Sciatic nerve (tissue), 2 donors: ENCODE results near the gene MT3. TPM values are rescaled to one million over a fixed set of nuclear protein-coding genes. Genes with fewer than 3 reads are reported as not detected.
"Not testable (repeated sequence)": the region's sequence is repeated elsewhere in the genome, so short reads cannot be mapped to it uniquely, and the experiment has no call there.

Source experiments
- ATAC-seq: fragments of 200-7000 bp; cut with Tn5 transposase; one replicate; pipeline ENCODE4 v1.9.1; 2020; ENCODE audit warnings: mild to moderate bottlenecking, moderate library complexity
- DNase-seq: peaks from one replicate; pipeline ENCODE4 v3.0.0-alpha.2; 2020; ENCODE audit warnings: low spot score
- intact Hi-C: fragments of 100-400 bp; cut with DNase I; formaldehyde crosslinking; loops from one replicate; pipeline ENCODE4 v1.14.2; 2022
- total RNA-seq: library from RNA; stranded (reverse); fragmentation: NEBNext Ultra II Directional; extraction: Animal tissue kit (Norgen Biotek cat#: 25700); gene quantifications from one replicate; pipeline ENCODE4 v1.2.1, GENCODE V29; 2021
- donor health status: DM: no; HTN: no; CAD: no.
- donor health status: DM: no; HTN: no; CAD: no.

Gene MT3
- total RNA-seq, 1 donor from 2014 or later: 94.5 TPM

DNA sequence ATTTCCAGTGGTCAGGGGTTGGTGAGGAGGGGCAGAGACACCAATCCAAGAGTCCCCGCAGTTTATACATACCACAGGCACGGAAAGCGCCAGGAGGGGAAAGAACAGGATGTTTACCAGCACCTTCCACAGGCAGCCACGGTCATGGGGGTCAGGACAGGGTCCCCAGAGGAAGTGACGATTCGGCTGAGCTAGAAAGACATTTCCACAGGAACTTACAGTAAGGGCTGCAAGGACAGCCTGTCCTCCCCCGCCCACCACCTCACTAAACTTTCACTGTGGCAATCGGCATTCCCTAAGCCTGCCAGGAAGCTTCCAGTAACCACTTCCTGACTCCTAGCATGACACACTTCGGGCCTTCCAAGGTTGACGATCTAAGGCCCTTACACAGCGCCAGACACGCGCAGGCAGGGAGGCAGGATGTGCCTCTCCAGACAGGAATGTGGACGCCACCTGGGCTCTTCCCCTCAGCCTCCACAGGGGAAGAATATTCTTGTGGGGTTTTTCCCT, 17.8 kb downstream of the MT3 start:
- DNase-seq (peak; percentile 75), ATAC-seq (peak; percentile 70)
- intact Hi-C loops: loop anchor here (10.0 kb wide), 1 partner anchor 92 kb away; no protein-coding TSS in a partner anchor

DNA sequence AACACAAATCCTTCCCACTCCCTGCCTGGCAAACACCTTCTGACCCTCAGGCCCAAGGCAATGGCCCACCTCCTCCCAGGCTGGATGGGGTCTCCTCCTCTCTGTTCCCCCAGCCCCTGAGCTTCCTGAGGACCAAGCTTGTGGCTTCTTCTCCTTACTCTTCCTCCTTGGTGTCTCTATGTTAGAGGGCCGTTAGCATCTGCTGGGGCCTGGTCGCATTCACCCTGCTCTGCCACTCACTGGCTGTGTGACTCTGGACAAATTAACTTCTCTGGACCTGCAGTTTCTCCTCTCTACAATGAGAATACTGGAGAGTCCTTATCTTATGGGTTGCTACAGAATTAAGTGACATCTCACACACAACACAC, 18.3 kb downstream of the MT3 start:
- intact Hi-C loops: loop anchor here (10.0 kb wide), 1 partner anchor 93 kb away; no protein-coding TSS in a partner anchor
- DNase-seq (no peak), ATAC-seq (no peak)

- peak; percentile 88 for ATAC-seq
- intact Hi-C loops: loop anchor here (10.0 kb wide), 1 partner anchor 93 kb away; no protein-coding TSS in a partner anchor
- DNase-seq: peak; percentile 94
Measured at GRCh38 chr16:56608043-56608875, 18.9 kb downstream of the MT3 start, which contains the start of gene MT2A. MT2A (plus strand) TSS chr16:56608584; CDS start chr16:56608656, 72 bp downstream.

DNA sequence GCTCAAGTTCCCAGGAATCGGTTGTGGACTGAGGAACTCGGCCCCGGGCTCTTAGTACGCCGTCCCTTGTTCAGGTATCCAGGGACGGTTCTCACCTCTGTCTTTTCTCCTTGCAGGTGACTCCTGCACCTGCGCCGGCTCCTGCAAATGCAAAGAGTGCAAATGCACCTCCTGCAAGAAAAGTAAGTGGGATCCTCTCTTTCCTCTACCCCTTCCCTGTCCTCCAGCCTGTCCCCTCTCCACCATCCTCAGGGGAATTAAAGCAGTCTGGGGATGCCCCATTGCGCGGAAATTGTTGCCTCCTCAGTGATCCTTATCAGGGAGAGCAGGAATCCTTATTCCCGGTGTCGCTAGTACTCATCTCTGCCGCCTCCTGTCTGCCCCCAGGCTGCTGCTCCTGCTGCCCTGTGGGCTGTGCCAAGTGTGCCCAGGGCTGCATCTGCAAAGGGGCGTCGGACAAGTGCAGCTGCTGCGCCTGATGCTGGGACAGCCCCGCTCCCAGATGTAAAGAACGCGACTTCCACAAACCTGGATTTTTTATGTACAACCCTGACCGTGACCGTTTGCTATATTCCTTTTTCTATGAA, 19.6 kb downstream of the MT3 start:
- intact Hi-C loops: loop anchor here (10.0 kb wide), 1 partner anchor 94 kb away; no protein-coding TSS in a partner anchor
- no peak for DNase-seq
- ATAC-seq: no peak

DNA sequence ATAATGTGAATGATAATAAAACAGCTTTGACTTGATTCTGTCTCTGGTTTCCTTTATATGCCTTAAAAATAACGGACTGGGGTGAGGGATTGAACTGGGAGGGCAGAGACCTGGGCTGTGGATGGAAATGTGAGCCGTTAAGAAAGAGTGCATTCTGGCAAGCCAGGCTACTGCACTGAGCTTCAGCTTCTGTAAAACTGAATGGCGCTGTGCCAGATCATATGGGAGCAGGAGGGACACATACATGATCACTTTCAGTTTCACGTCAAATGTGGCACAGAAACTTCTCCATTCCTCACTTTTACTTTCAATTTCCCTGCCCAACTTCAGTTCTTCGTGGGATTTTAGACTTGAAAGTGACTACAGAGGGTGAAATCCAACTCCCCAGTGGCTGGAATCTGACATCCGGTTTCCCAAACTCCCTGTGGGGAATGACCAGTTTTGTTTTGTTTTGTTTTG, 20.2 kb downstream of the MT3 start:
- intact Hi-C loops: loop anchor here (10.0 kb wide), 1 partner anchor 95 kb away; no protein-coding TSS in a partner anchor
- ATAC-seq (peak; percentile 23), DNase-seq (peak; percentile 86)

- ATAC-seq: peak; percentile 1
- DNase-seq: no peak
Measured at GRCh38 chr16:56610017-56610608, 20.8 kb downstream of the MT3 start.

DNA sequence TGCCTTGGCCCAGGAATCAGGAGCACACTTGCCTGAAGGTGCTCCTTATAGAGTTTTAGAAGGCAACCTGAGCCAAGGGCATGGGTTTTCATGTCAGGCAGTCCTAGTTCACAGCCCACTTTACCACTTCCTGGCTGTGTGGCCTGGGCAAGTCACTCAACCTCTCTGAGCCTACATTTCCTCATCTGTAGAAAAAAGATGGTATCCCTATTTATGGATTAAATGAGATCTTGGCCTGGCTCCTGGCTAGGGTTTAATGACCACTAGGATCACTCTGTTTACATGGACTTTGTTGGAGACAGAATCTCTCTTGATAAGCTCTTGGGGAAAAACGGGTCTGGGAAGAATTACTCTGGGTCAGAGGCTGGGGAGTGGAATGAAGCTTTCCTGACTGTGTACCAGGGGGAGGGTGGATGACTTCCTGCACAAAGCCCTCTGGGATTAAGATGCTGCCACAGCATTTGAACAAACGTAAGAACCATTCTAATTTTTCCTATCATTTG, 21.3 kb downstream of the MT3 start:
- intact Hi-C loops: loop anchor here (5.0 kb wide), 1 partner anchor 1717 kb away; no protein-coding TSS in a partner anchor
- DNase-seq (no peak), ATAC-seq (no peak)

More at GRCh38 chr16:56610017-56610608, 20.8 kb downstream of the MT3 start:
- intact Hi-C loops: loop anchor here (5.0 kb wide), 1 partner anchor 1717 kb away; no protein-coding TSS in a partner anchor

GRCh38 chr16:56611281-56611833, 22.0 kb downstream of the MT3 start:
- intact Hi-C loops: loop anchor here (5.0 kb wide), 1 partner anchor 1716 kb away; no protein-coding TSS in a partner anchor
- DNase-seq (no peak), ATAC-seq (peak; percentile 13)

- intact Hi-C loops: loop anchor here (5.0 kb wide), 1 partner anchor 1714 kb away; no protein-coding TSS in a partner anchor
- ATAC-seq (no peak), DNase-seq (no peak)
Measured at GRCh38 chr16:56613706-56614105, 24.4 kb downstream of the MT3 start.

DNA sequence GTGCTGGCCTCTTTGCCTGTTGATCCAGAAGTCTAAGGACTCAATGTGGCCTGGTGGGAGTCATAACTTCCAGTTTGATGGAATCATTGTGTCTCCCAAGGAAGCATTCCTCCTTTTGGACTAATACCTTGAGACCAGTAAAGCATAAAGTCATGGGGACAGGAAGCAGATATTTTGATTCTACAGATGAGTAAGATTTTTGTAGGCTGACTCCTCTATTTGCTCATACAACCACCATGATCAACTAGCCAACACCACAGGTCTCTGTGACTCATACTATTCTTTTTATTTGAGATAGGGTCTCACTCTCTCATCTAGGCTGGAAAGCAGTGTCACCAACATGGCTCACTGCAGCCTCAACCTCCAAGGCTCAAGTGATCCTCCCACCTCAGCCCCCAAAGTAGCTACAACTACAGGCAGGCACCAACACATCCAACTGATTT, 25.2 kb downstream of the MT3 start:
- intact Hi-C loops: loop anchor here (5.0 kb wide), 1 partner anchor 1713 kb away; no protein-coding TSS in a partner anchor

DNA sequence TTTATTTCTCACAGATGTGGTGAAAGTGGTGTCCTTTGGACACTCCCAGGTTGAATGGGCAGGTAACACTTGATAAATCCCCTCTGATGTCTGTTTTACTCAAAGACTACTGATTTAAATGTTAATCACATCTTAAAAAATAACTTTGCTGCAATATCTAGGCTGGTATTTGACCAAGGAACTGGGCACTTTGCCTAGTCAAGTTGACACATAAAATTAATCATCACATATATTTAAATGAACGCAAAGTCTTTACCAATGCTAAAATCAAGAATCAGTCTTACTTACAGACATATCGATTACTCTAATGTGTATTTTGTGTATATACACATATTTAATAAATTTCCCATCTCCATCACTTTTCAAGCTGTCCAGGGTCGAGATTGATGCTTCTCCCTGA, 26.0 kb downstream of the MT3 start:
- intact Hi-C loops: no loop called here
- DNase-seq: no peak
- no peak for ATAC-seq

More for the DNA sequence above, 25.2 kb downstream of the MT3 start:
- no peak for ATAC-seq
- no peak for DNase-seq

- intact Hi-C loops: no loop called here
- ATAC-seq (peak; percentile 35), DNase-seq (no peak)
Measured at GRCh38 chr16:56616608-56617211, 27.4 kb downstream of the MT3 start.

DNA sequence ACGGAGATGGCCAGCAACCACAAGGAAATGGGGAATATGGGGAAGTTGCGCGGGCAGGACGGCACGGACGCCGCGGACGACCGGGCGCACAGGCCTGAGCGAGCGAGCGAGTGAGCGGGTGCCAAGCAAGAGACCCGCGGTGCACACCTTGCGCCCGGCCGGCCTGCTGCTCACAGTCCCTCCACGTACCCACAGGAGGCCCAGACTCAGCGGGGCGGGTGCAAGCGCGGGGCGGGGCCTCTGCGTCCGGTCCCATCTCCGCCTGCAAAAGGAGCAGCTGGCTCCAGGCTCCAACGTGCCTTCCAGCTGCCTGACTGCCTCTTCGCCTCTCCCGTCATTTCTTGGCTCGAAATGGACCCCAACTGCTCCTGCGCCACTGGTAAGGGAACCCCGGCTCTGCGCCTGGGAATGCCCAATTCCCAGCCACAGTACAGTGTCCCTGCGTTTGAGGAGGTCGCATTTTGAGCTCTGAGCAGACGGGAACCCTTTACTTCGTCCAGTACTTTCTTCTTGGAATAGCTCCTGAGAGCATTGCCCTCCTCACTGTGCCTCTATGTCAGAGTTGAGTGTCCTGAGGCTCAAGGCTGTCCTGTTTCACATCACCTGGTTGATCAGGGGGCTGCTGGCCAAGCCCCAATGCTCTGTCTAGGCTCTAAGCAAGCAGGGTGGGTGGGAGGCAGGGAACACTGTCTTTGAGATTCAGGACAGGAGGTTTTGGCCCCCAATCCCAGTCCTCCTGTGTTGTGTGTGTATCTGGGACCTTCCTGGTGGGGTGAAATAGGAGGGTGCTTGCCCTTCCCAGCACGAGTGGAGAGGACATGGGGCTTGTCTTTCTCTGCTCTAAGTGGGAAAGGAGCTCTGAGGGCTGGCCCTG, 28.1 kb downstream of the MT3 start:
- DNase-seq: peak; percentile 80
- peak; percentile 89 for ATAC-seq
- intact Hi-C loops: no loop called here

DNA sequence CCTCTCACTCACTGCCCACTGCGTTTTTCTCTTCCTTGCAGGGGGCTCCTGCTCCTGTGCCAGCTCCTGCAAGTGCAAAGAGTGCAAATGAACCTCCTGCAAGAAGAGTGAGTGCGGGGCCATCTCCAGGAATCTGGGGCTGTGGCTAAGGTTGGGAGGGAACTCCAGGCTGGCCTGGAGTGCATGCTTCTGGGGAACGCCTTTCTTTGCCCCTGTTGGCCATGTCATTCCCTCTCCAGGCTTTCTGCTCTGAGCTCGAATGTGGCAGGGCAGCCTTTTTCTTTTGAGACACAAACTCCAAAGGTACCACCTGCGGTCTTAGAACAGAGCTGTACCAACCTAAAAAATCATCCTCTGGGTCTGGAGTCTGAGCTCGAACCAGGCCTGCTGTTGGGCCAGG, 28.8 kb downstream of the MT3 start:
- intact Hi-C loops: no loop called here
- ATAC-seq: no peak
- no peak for DNase-seq

DNA sequence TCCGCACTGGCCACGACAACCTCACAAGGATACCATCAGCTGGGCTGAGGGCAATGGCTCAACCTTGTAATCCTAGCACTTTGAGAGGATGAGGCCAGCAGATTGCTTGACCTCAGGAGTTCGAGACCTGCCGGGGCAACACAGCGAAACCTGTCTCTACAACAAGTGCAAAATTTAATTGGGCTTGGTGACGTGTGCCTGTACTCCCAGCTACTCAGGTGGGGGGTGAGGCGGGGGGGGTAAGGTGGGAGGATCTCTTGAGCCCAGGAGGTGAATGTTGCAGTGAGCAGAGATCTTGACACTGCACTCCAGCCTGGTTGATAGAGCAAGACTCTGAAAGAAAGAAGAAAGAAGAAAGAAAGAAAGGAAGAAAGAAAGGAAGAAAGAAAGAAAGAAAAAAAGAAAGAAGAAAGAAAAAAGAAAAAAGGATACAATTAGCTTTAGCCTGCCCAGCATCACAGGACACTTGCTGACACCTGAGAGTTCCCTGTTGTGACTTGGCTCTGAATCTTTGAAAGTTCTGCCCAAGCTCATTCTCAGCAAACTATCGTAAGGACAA, 31.1 kb downstream of the MT3 start:
- ATAC-seq: no peak
- intact Hi-C loops: no loop called here

GRCh38 chr16:56621665-56622445, 32.5 kb downstream of the MT3 start:
- DNase-seq, intact Hi-C loops, ATAC-seq: not testable (repeated sequence)

More for the DNA sequence above, 31.1 kb downstream of the MT3 start:
- DNase-seq: peak; percentile 36
